Middle frontal gyrus (tissue), 1 donor: ENCODE measurements around the gene ITGA2.

ENCODE experiments used
- DNase-seq: peaks from one replicate; pipeline ENCODE4 v3.0.0-alpha.2; 2015; ENCODE audit warnings: low spot score; ENCODE audit errors: extremely low spot score

ITGA2 gene

GRCh38 chr5:53017794-53018391 lies 28.7 kb downstream of the ITGA2 start:
- no peak for DNase-seq

GRCh38 chr5:53019320-53019719 lies 30.2 kb downstream of the ITGA2 start:
- DNase-seq = no peak

GRCh38 chr5:53022930-53023511 lies 33.9 kb downstream of the ITGA2 start:
- no peak for DNase-seq

- no peak for DNase-seq
Observed at GRCh38 chr5:53023969-53024368, 34.8 kb downstream of the ITGA2 start.

- no peak for DNase-seq
Observed at GRCh38 chr5:53024535-53024934, 35.4 kb downstream of the ITGA2 start.

- no peak for DNase-seq
Observed at GRCh38 chr5:53025487-53025886, 36.3 kb downstream of the ITGA2 start.

GRCh38 chr5:53027913-53028312 lies 38.8 kb downstream of the ITGA2 start:
- no peak for DNase-seq

GRCh38 chr5:53029608-53030007 lies 40.5 kb downstream of the ITGA2 start:
- no peak for DNase-seq

- DNase-seq = no peak
Observed at GRCh38 chr5:53030893-53031292, 41.7 kb downstream of the ITGA2 start.

GRCh38 chr5:53031695-53032096 lies 42.5 kb downstream of the ITGA2 start:
- DNase-seq = no peak

GRCh38 chr5:53032188-53032587 lies 43.0 kb downstream of the ITGA2 start:
- DNase-seq = no peak

GRCh38 chr5:53034832-53035231 lies 45.7 kb downstream of the ITGA2 start:
- DNase-seq = no peak

- no peak for DNase-seq
Observed at GRCh38 chr5:53035868-53036381, 46.8 kb downstream of the ITGA2 start.

GRCh38 chr5:53037141-53037859 lies 48.1 kb downstream of the ITGA2 start:
- DNase-seq = no peak

- DNase-seq = no peak
Observed at GRCh38 chr5:53038196-53038847, 49.2 kb downstream of the ITGA2 start.

- no peak for DNase-seq
Observed at GRCh38 chr5:53039855-53040254, 50.7 kb downstream of the ITGA2 start.

- no peak for DNase-seq
Observed at GRCh38 chr5:53041071-53041692, 52.0 kb downstream of the ITGA2 start.

- DNase-seq = no peak
Observed at GRCh38 chr5:53041740-53042139, 52.6 kb downstream of the ITGA2 start.

GRCh38 chr5:53045263-53045662 lies 56.1 kb downstream of the ITGA2 start:
- DNase-seq = no peak

GRCh38 chr5:53048248-53048647 lies 59.1 kb downstream of the ITGA2 start:
- no peak for DNase-seq

GRCh38 chr5:53052499-53052898 lies 63.3 kb downstream of the ITGA2 start:
- no peak for DNase-seq

- DNase-seq = no peak
Observed at GRCh38 chr5:53053364-53053763, 64.2 kb downstream of the ITGA2 start.
